ENCODE data around the gene ANKRD65.

ANKRD65 gene

GRCh38 chr1:1427106-1427819, 6.2 kb upstream of the ANKRD65 start:
- H3K4me3 ChIP-seq (replicated peaks; ENCODE audit: insufficient read depth, low read length), result no peak overlapping the region
- DNase-seq (ENCODE audit: low read depth in 1 of 2, low spot score in 1 of 2), result no peak
- TF ChIP-seq POLR2AphosphoS5 (IDR thresholded peaks at IDR 0.05; ENCODE audit: low read depth) (no peak), REST (IDR thresholded peaks at IDR 0.05; ENCODE audit: insufficient replicate concordance, low read depth) (no peak), SPI1 (IDR thresholded peaks at IDR 0.05; ENCODE audit: borderline replicate concordance, low read depth) (no peak), GABPA (IDR thresholded peaks at IDR 0.05; ENCODE audit: low read depth) (no peak), CTCF (IDR thresholded peaks at IDR 0.05; ENCODE audit: insufficient read depth, low read length) (no peak)
- H3K27ac ChIP-seq (replicated peaks), result no peak overlapping the region
- peaks cover 28% of the 10 kb centered on the region for H3K27me3 ChIP-seq (ENCODE audit: insufficient read depth, poor library complexity, severe bottlenecking)

GRCh38 chr1:1426496-1427105, 5.5 kb upstream of the ANKRD65 start:
- DNase-seq (ENCODE audit: low read depth in 1 of 2, low spot score in 1 of 2), result no peak
- no peak overlapping the region for H3K4me3 ChIP-seq (replicated peaks; ENCODE audit: insufficient read depth, low read length)
- peaks cover 28% of the 10 kb centered on the region for H3K27me3 ChIP-seq (ENCODE audit: insufficient read depth, poor library complexity, severe bottlenecking)
- no peak overlapping the region for H3K27ac ChIP-seq (replicated peaks)
- TF ChIP-seq CTCF (IDR thresholded peaks at IDR 0.05; ENCODE audit: insufficient read depth, low read length) (no peak), SPI1 (IDR thresholded peaks at IDR 0.05; ENCODE audit: borderline replicate concordance, low read depth) (no peak), GABPA (IDR thresholded peaks at IDR 0.05; ENCODE audit: low read depth) (no peak), POLR2AphosphoS5 (IDR thresholded peaks at IDR 0.05; ENCODE audit: low read depth) (no peak), REST (IDR thresholded peaks at IDR 0.05; ENCODE audit: insufficient replicate concordance, low read depth) (no peak)

- H3K4me3 ChIP-seq (replicated peaks; ENCODE audit: insufficient read depth, low read length), result no peak overlapping the region
- no peak overlapping the region for H3K27ac ChIP-seq (replicated peaks)
- DNase-seq (ENCODE audit: low read depth in 1 of 2, low spot score in 1 of 2), result no peak
- TF ChIP-seq GABPA (IDR thresholded peaks at IDR 0.05; ENCODE audit: low read depth) (no peak), POLR2AphosphoS5 (IDR thresholded peaks at IDR 0.05; ENCODE audit: low read depth) (no peak), REST (IDR thresholded peaks at IDR 0.05; ENCODE audit: insufficient replicate concordance, low read depth) (no peak), CTCF (IDR thresholded peaks at IDR 0.05; ENCODE audit: insufficient read depth, low read length) (no peak), SPI1 (IDR thresholded peaks at IDR 0.05; ENCODE audit: borderline replicate concordance, low read depth) (no peak)
- H3K27me3 ChIP-seq (ENCODE audit: insufficient read depth, poor library complexity, severe bottlenecking), result peaks cover 28% of the 10 kb centered on the region
These were observed 4.8 kb upstream of the ANKRD65 start for GRCh38 chr1:1425753-1426495.
